ENCODE measurements around the gene WNT9B. TPM values are rescaled to one million over a fixed set of nuclear protein-coding genes. Genes with fewer than 3 reads are reported as not detected.

The WNT9B gene
- polyA plus RNA-seq, 1 experiment, result not detected

DNA sequence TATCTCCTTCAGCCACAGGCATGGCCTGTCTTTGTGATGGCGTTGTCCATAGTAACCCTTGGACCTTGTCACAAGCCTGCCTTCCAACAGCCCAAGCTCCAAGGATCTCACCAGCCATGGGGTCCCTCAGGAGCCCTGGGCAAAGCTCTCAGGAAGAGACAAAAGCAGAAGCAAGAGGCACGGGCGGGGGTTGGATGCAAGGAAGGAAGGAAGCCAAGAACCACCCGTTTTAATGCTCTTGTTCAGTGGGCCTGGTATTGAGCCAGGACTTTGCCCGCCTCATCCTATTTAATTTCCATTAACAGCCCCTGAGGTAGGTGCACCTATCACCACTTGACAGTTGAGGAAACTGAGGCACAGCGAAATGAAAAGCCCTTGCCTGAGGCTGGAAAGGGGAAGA lies 39.3 kb downstream of the WNT9B start:
- no peak for DNase-seq (ENCODE audit: low read depth)
- Histone ChIP-seq H3K36me3 (ENCODE audit: control insufficient read depth, insufficient read depth, low read length) (no peaks in the 10 kb centered on the region), H3K27me3 (ENCODE audit: control insufficient read depth, insufficient read depth, low read length) (peaks cover 29% of the 10 kb centered on the region), H3K4me3 (ENCODE audit: low read depth, low read length) (no peak overlapping the region)
- CTCF ChIA-PET, result interaction anchor here (1.6 kb wide), 1 partner anchor 13 kb away, joined by 4 read pairs; no protein-coding TSS in a partner anchor
- POLR2A ChIA-PET, result no interaction called here
- TF ChIP-seq, protein P1, sequence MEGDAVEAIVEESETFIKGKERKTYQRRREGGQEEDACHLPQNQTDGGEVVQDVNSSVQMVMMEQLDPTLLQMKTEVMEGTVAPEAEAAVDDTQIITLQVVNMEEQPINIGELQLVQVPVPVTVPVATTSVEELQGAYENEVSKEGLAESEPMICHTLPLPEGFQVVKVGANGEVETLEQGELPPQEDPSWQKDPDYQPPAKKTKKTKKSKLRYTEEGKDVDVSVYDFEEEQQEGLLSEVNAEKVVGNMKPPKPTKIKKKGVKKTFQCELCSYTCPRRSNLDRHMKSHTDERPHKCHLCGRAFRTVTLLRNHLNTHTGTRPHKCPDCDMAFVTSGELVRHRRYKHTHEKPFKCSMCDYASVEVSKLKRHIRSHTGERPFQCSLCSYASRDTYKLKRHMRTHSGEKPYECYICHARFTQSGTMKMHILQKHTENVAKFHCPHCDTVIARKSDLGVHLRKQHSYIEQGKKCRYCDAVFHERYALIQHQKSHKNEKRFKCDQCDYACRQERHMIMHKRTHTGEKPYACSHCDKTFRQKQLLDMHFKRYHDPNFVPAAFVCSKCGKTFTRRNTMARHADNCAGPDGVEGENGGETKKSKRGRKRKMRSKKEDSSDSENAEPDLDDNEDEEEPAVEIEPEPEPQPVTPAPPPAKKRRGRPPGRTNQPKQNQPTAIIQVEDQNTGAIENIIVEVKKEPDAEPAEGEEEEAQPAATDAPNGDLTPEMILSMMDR (IDR thresholded peaks at IDR 0.05; ENCODE audit: insufficient read depth, low read depth, low read length), result no peak

DNA sequence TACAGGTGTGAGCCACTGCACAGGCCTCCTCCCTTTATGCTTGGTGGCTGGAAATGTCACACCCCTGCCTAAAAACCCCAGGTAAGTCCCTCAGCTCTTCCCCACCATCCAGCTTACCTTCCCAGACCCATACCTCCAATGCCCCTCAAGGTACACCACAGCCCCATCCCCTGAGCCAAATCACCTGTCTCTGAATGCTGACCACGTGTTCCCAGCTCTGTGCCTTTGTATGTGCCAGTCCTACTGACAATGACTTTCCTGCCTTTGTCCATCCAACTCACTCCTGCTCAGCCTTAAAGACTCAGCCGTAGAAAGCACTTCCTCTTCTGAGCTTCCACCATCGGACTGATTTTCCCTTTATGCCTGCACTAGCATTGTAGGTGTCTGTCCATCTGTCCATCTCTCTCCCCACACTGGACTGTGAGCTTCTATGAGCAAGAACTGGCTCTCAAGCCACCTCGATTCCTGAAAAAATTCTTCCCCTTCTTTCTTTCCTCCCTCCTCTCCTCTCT lies 40.9 kb downstream of the WNT9B start:
- no peaks in the 10 kb centered on the region for H3K36me3 ChIP-seq (ENCODE audit: control insufficient read depth, insufficient read depth, low read length)
- no peak for DNase-seq (ENCODE audit: low read depth)
- H3K27me3 ChIP-seq (ENCODE audit: control insufficient read depth, insufficient read depth, low read length), result peaks cover 28% of the 10 kb centered on the region
- POLR2A ChIA-PET, result no interaction called here
- H3K4me3 ChIP-seq (ENCODE audit: low read depth, low read length), result no peak overlapping the region
- CTCF ChIA-PET, result no interaction called here
- TF ChIP-seq, protein P1 (IDR thresholded peaks at IDR 0.05; ENCODE audit: insufficient read depth, low read depth, low read length), result no peak

DNA sequence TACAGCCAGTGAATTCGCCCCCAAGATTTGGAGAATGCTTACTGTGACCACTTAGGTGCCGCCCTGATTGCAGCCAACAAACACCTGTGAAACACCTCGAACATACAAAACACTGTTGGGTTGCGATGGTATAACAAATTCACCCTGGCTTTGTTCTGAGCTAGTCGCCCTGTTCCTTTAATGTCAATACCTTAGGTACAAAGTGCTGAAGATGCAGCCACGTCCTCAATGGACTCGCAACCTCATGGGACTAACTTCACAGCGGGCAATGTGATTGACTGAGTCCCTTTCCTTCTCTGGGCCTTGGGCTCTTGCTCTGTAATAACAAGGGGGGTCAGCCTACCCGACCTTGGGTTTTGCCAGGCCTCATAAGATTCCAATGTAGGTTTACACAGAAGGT lies 42.6 kb downstream of the WNT9B start:
- CTCF ChIA-PET, result interaction anchor here (1.3 kb wide), 1 partner anchor 53 kb away, joined by 5 read pairs; no protein-coding TSS in a partner anchor
- no peak for DNase-seq (ENCODE audit: low read depth)
- H3K36me3 ChIP-seq (ENCODE audit: control insufficient read depth, insufficient read depth, low read length), result no peaks in the 10 kb centered on the region
- POLR2A ChIA-PET, result no interaction called here
- H3K27me3 ChIP-seq (ENCODE audit: control insufficient read depth, insufficient read depth, low read length), result peaks cover 24% of the 10 kb centered on the region
- H3K4me3 ChIP-seq (ENCODE audit: low read depth, low read length), result no peak overlapping the region
- TF ChIP-seq, protein P1 (IDR thresholded peaks at IDR 0.05; ENCODE audit: insufficient read depth, low read depth, low read length), result no peak

DNA sequence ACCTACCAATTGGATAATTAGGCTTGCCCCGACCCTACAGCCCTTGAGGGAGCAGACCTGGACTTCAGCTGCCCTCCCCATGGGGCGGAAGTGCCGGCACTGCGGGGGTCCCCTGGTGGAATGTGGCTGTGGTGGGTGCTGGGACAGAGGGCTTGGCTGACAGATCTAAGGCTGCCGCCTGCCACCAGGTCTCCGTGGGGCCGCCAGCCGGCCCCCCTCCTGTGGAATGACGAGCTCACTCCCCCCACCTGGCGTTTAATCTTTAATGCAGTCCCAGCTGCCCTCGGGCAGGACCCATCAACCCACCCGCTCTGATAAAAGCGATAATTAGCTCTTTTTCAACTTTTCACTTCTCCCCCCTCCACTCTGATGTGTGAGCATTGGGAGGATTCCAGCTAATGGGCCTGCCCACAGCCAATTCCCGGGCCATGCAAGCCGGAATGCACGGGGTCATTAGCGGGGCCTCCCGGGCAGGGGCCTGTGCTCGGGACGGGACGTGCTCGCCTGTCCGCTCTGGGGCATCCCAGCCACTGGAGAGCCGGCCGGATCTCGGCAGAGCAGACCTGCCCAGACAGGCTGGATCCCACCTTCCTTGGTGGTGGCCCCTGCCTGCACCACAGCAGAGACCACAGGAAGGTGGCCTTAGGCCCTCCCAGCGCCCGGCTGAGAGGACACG lies 43.2 kb downstream of the WNT9B start:
- no peaks in the 10 kb centered on the region for H3K36me3 ChIP-seq (ENCODE audit: control insufficient read depth, insufficient read depth, low read length)
- no peak overlapping the region for H3K4me3 ChIP-seq (ENCODE audit: low read depth, low read length)
- DNase-seq (ENCODE audit: low read depth), result no peak
- TF ChIP-seq, protein P1 (IDR thresholded peaks at IDR 0.05; ENCODE audit: insufficient read depth, low read depth, low read length), result no peak
- CTCF ChIA-PET, result interaction anchor here (1.3 kb wide), 1 partner anchor 53 kb away, joined by 5 read pairs; no protein-coding TSS in a partner anchor
- H3K27me3 ChIP-seq (ENCODE audit: control insufficient read depth, insufficient read depth, low read length), result peaks cover 20% of the 10 kb centered on the region
- POLR2A ChIA-PET, result no interaction called here

GRCh38 chr17:46895171-46895570 lies 43.8 kb downstream of the WNT9B start:
- DNase-seq (ENCODE audit: low read depth), result no peak
- Histone ChIP-seq H3K27me3 (ENCODE audit: control insufficient read depth, insufficient read depth, low read length) (peaks cover 20% of the 10 kb centered on the region), H3K4me3 (ENCODE audit: low read depth, low read length) (no peak overlapping the region), H3K36me3 (ENCODE audit: control insufficient read depth, insufficient read depth, low read length) (no peaks in the 10 kb centered on the region)
- TF ChIP-seq, protein P1 (IDR thresholded peaks at IDR 0.05; ENCODE audit: insufficient read depth, low read depth, low read length), result no peak
- ChIA-PET CTCF (no interaction called here), POLR2A (no interaction called here)
